A549 (cell line): Measurements from ENCODE around the gene PSMA2. TPM values are rescaled to one million over a fixed set of nuclear protein-coding genes. Genes with fewer than 3 reads are reported as not detected.

Experiments
- ATAC-seq, 2 experiments: fragments of 200-7000 bp in 1 of 2; fragments of >200 bp in 1 of 2; cut with Nextera tagmentation in 1 of 2; cut with Tn5 transposase in 1 of 2; 3 replicates each; pipeline versions ENCODE4 v1.8.0 to v1.9.1; 2018 to 2020; ENCODE audit warnings: mild to moderate bottlenecking in 1 of 2, moderate library complexity in 1 of 2
- CTCF ChIA-PET: fragments of 300-600 bp; sonication (Branson Sonifier 250); formaldehyde crosslinking; extraction: SDS; loops from one replicate; lab custom pipeline; 2021; ENCODE audit warnings: antibody characterized with exemption, inconsistent platforms; lab: Yijun Ruan, JAX
- POLR2A ChIA-PET: fragments of 350-600 bp; formaldehyde crosslinking; extraction: SDS; loops from one replicate; lab custom pipeline; 2021; ENCODE audit warnings: antibody characterized with exemption, inconsistent platforms; lab: Yijun Ruan, JAX
- DNase-seq, 2 experiments: peaks; one replicate each; pipeline versions ENCODE4 v3.0.0 to v3.0.0-alpha.2; 2011 to 2016; ENCODE audit warnings: low read depth in 1 of 2, low spot score in 1 of 2
- FAIRE-seq: peaks from 2 replicates; lab custom pipeline; 2011; peaks lifted over from hg19 to GRCh38; lab: Jason Lieb, UNC
- H3K27ac ChIP-seq, 2 experiments: fragments of >200 bp; sonication (Bioruptor Twin); formaldehyde crosslinking; 3 replicates each; pipeline ENCODE4 v1.5.1; 2016 to 2017
- H3K4me1 ChIP-seq: fragments of >200 bp; sonication (Bioruptor Twin); formaldehyde crosslinking; 3 replicates; pipeline ENCODE4 v1.6.1; 2016
- H3K4me2 ChIP-seq: fragments of >200 bp; sonication (Bioruptor Twin); formaldehyde crosslinking; 3 replicates; pipeline ENCODE4 v1.6.1; 2016
- H3K4me3 ChIP-seq: fragments of >200 bp; sonication (Bioruptor Twin); formaldehyde crosslinking; 3 replicates; pipeline ENCODE4 v1.5.1; 2016
- H3K9me3 ChIP-seq: fragments of >200 bp; sonication (Bioruptor Twin); formaldehyde crosslinking; 3 replicates; pipeline ENCODE4 v1.6.1; 2016
- CBX2 ChIP-seq: fragments of 200-600 bp; sonication (generic); IDR thresholded peaks from 2 replicates; pipeline ENCODE4 v1.6.1; 2016; ENCODE audit warnings: low read depth, mild to moderate bottlenecking, borderline replicate concordance
- CEBPB ChIP-seq, 2 experiments: fragments of >200 bp in 1 of 2; sonication (Bioruptor Twin) in 1 of 2; formaldehyde crosslinking in 1 of 2; IDR thresholded peaks; 2 replicates each; pipeline ENCODE4 v1.6.1; 2012 to 2016
- CHD4 ChIP-seq: fragments of 200-600 bp; sonication (generic); IDR thresholded peaks from 2 replicates; pipeline ENCODE4 v1.6.1; 2016; ENCODE audit warnings: antibody characterized with exemption, mild to moderate bottlenecking, borderline replicate concordance
- ESRRA ChIP-seq: fragments of 150-350 bp; IDR thresholded peaks from 2 replicates; pipeline ENCODE4 v1.6.1; 2014; ENCODE audit warnings: mild to moderate bottlenecking, low read length, borderline replicate concordance
- FOSB ChIP-seq: fragments of 250-450 bp; sonication (Bioruptor Pico); IDR thresholded peaks from 2 replicates; pipeline ENCODE4 v1.5.0; 2020; ENCODE audit warnings: mild to moderate bottlenecking, moderate library complexity
- HDAC2 ChIP-seq: fragments of 200-600 bp; sonication (generic); IDR thresholded peaks from 2 replicates; pipeline ENCODE4 v1.6.1; 2016
- HOXB13 ChIP-seq: fragments of 250-450 bp; sonication (Bioruptor Pico); IDR thresholded peaks from 2 replicates; pipeline ENCODE4 v1.5.0; 2020; ENCODE audit warnings: low read depth, mild to moderate bottlenecking, moderate library complexity
- JUN ChIP-seq, 2 experiments: fragments of >200 bp; sonication (Bioruptor Twin); formaldehyde crosslinking; IDR thresholded peaks; 2 replicates in 1 of 2; 3 replicates in 1 of 2; pipeline ENCODE4 v1.6.1; 2016 to 2017
- KDM1A ChIP-seq: fragments of 200-600 bp; sonication (generic); IDR thresholded peaks from 2 replicates; pipeline ENCODE4 v1.6.1; 2016; ENCODE audit warnings: low read depth, mild to moderate bottlenecking
- KDM5A ChIP-seq: fragments of 200-600 bp; sonication (generic); IDR thresholded peaks from 2 replicates; pipeline ENCODE4 v1.6.1; 2016; ENCODE audit warnings: antibody characterized with exemption, mild to moderate bottlenecking
- MAFK ChIP-seq: fragments of 450-650 bp; IDR thresholded peaks from 2 replicates; pipeline ENCODE4 v1.6.1; 2014; ENCODE audit not compliant: partially characterized antibody
- NFE2L2 ChIP-seq: fragments of 150-350 bp; conservative IDR thresholded peaks from 2 replicates; pipeline ENCODE4 v1.6.1; 2014; ENCODE audit warnings: low read length
- PHF8 ChIP-seq: fragments of 200-600 bp; sonication (generic); IDR thresholded peaks from 2 replicates; pipeline ENCODE4 v1.6.1; 2016; ENCODE audit warnings: low read depth, mild to moderate bottlenecking, antibody characterized with exemption, moderate library complexity, borderline replicate concordance
- POLR2A ChIP-seq: IDR thresholded peaks from 2 replicates; pipeline ENCODE4 v1.6.1; 2012; ENCODE audit warnings: mild to moderate bottlenecking, low read length
- RARB ChIP-seq: fragments of 250-450 bp; sonication (Bioruptor Pico); IDR thresholded peaks from 2 replicates; pipeline ENCODE4 v1.8.0; 2021; ENCODE audit warnings: mild to moderate bottlenecking, moderate library complexity
- RCOR1 ChIP-seq: fragments of 150-350 bp; IDR thresholded peaks from 2 replicates; pipeline ENCODE4 v1.6.1; 2014; ENCODE audit warnings: antibody characterized with exemption, low read length, low read depth
- RFX5 ChIP-seq: fragments of 450-650 bp; IDR thresholded peaks from 2 replicates; pipeline ENCODE4 v1.7.1; 2014; ENCODE audit warnings: antibody characterized with exemption, mild to moderate bottlenecking, moderate library complexity
- RNF2 ChIP-seq: fragments of 200-600 bp; sonication (generic); IDR thresholded peaks from 2 replicates; pipeline ENCODE4 v1.6.1; 2016; ENCODE audit warnings: low read depth, mild to moderate bottlenecking, antibody characterized with exemption, moderate library complexity, borderline replicate concordance
- ZFP36 ChIP-seq: fragments of 450-650 bp; IDR thresholded peaks from 2 replicates; pipeline ENCODE4 v1.6.1; 2014; ENCODE audit warnings: borderline replicate concordance; ENCODE audit not compliant: partially characterized antibody
- ZNF302 ChIP-seq: fragments of 250-450 bp; sonication (Bioruptor Pico); IDR thresholded peaks from 2 replicates; pipeline ENCODE4 v1.9.0; 2021; ENCODE audit warnings: inconsistent platforms, mild to moderate bottlenecking, moderate library complexity
- WGBS: methylation state at CpG from one replicate; pipeline ENCODE4 v1.1.6; 2017; ENCODE audit errors: missing lambda C conversion rate; 5-methylcytosine and 5-hydroxymethylcytosine counted together
- polyA plus RNA-seq, 4 experiments: library from polyadenylated mRNA; depleted of rRNA in 3 of 4; stranded (reverse); fragments of >200 nt; fragmentation: RNase III in 1 of 4; extraction: RNeasy Plus Mini Kit Qiagen cat#74134 plus additional on column Dnase treatment in 1 of 4; gene quantifications; 2 replicates in 3 of 4; 3 replicates in 1 of 4; pipeline ENCODE4 v1.2.3, GENCODE V29; 2011 to 2017
- TF ChIP-seq, protein P1 (sequence below): IDR thresholded peaks from 2 replicates; pipeline ENCODE4 v1.6.1; 2012; ENCODE audit warnings: low read depth, borderline replicate concordance
- TF ChIP-seq, protein P2 (sequence below): IDR thresholded peaks from 2 replicates; pipeline ENCODE4 v1.6.1; 2012
- TF ChIP-seq, protein P3 (sequence below): fragments of >200 bp; sonication (Bioruptor Twin); formaldehyde crosslinking; IDR thresholded peaks from 3 replicates; pipeline ENCODE4 v1.5.1; 2016
- TF ChIP-seq, protein P4 (sequence below): IDR thresholded peaks from 2 replicates; pipeline ENCODE4 v1.6.1; 2012

Gene PSMA2
- polyA plus RNA-seq, 2 of the 4 experiments (the other 2 are of a cell fraction) = 188 to 324 TPM

DNA sequence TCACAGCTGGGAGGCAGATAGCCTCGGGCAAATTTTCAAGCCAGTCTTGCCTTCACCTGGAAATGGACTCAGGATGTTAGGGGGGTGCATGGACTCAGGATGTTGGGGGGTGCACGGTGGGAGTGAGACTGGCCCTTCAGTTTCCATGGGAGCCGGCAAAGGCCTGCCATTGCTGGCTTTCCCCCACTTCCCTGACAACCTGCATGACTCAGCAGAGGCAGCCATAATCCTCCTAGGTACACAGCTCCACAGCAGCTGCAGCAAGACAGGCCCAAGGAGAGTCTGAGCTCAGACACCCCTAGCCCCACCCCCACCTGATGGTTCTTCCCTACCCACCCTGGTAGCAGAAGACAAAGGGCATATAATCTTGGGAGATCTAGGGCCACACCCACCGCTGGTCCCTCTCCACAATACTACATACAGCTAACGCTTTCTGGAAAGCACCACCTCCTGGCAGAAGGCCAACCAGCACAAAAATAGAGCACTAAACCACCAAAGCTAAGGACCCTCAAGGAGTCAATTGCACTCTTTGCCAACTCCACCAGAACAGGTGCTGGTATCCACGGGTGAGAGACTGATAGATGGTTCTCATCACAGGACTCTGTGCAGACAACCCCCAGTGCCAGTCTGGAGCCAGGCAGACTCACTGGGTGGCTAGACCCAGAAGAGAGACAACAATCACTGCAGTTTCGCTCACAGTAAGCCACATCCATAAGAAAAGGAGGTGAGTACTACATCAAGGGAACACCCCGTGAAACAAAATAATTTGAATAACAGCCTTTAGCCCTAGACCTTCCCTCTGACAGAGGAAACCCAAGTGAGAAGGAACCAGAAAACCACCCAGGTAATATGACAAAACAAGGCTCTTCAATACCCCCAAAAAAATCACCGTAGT is 38.4 kb downstream of the PSMA2 start:
- Histone ChIP-seq H3K4me1 (peaks cover 6% of the 10 kb centered on the region; the same call in 1 of the 3 replicates), H3K9me3 (peaks cover 13% of the 10 kb centered on the region; the same call in 1 of the 3 replicates), H3K4me2 (no peak overlapping the region), H3K27ac (peak overlapping the region in 1 of 2 experiments; percentile 56; a peak in 2 of 6 replicates), H3K4me3 (no peak overlapping the region)
- WGBS = 80% methylated on average over 8 of the region's 9 CpGs
- ChIA-PET POLR2A (no interaction called here), CTCF (interaction anchor here (0.7 to 1.1 kb wide), 3 partner anchors 13 to 953 kb away, joined by 3 to 5 read pairs (median 4); no protein-coding TSS in a partner anchor)
- FAIRE-seq = no peak
- no peak for ATAC-seq
- no peak for DNase-seq
- TF ChIP-seq PHF8 (no peak), ZNF302 (CRISPR knock-in tag) (no peak), CBX2 (no peak), RNF2 (no peak), JUN (IDR thresholded peaks at IDR 0.05) (no peak), RARB (CRISPR knock-in tag) (no peak), NFE2L2 (no peak), RCOR1 (no peak), ESRRA (no peak)
- TF ChIP-seq, protein P1, sequence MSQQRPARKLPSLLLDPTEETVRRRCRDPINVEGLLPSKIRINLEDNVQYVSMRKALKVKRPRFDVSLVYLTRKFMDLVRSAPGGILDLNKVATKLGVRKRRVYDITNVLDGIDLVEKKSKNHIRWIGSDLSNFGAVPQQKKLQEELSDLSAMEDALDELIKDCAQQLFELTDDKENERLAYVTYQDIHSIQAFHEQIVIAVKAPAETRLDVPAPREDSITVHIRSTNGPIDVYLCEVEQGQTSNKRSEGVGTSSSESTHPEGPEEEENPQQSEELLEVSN = no peak
- TF ChIP-seq, protein P2, sequence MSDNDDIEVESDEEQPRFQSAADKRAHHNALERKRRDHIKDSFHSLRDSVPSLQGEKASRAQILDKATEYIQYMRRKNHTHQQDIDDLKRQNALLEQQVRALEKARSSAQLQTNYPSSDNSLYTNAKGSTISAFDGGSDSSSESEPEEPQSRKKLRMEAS = no peak

DNA sequence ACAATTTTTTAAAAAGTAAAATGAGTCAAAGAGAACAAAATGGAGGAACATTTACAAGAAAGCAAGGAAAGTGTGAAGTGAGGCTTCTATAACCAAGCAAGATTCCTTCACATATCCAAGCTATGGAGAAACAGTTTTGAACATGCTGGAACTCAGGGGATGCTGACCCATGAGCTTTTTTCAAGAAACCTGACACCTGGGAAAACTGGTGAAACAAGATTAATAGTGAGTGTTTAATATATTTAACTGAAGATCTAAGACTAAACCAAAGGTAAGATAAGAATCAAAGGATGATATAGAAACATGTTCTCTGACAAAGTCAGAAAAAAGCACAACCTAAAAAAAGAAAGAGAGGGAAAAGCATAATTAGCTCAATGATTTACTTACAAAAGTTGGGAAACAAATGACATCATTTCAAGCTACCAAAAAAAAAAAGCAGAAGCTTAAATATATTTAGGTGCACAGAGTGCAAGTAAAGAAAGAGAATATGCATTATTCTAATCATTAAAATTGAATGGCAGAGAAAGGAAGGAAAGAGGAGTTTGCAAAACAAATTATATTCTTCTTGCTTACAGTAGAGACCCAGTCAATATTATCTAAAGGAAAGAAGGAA is 45.0 kb downstream of the PSMA2 start:
- FAIRE-seq = no peak
- DNase-seq = no peak
- TF ChIP-seq CHD4 (no peak), RCOR1 (no peak), ZFP36 (no peak), KDM5A (no peak), HDAC2 (no peak), HOXB13 (CRISPR knock-in tag) (no peak), KDM1A (no peak), RFX5 (no peak), POLR2A (no peak), CEBPB (IDR thresholded peaks at IDR 0.05) (no peak), FOSB (CRISPR knock-in tag) (no peak), MAFK (no peak)
- TF ChIP-seq, protein P3, sequence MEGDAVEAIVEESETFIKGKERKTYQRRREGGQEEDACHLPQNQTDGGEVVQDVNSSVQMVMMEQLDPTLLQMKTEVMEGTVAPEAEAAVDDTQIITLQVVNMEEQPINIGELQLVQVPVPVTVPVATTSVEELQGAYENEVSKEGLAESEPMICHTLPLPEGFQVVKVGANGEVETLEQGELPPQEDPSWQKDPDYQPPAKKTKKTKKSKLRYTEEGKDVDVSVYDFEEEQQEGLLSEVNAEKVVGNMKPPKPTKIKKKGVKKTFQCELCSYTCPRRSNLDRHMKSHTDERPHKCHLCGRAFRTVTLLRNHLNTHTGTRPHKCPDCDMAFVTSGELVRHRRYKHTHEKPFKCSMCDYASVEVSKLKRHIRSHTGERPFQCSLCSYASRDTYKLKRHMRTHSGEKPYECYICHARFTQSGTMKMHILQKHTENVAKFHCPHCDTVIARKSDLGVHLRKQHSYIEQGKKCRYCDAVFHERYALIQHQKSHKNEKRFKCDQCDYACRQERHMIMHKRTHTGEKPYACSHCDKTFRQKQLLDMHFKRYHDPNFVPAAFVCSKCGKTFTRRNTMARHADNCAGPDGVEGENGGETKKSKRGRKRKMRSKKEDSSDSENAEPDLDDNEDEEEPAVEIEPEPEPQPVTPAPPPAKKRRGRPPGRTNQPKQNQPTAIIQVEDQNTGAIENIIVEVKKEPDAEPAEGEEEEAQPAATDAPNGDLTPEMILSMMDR = no peak
- TF ChIP-seq, protein P4, sequence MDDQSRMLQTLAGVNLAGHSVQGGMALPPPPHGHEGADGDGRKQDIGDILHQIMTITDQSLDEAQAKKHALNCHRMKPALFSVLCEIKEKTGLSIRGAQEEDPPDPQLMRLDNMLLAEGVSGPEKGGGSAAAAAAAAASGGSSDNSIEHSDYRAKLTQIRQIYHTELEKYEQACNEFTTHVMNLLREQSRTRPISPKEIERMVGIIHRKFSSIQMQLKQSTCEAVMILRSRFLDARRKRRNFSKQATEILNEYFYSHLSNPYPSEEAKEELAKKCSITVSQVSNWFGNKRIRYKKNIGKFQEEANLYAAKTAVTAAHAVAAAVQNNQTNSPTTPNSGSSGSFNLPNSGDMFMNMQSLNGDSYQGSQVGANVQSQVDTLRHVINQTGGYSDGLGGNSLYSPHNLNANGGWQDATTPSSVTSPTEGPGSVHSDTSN = no peak
- TF ChIP-seq, protein P2 = no peak
- TF ChIP-seq, protein P1 = no peak
- TF ChIP-seq, all 56 proteins: peak for 0
- no peak overlapping the region; the same call in 2 of the 3 replicates for H3K4me3 ChIP-seq
- no peak for ATAC-seq
- POLR2A ChIA-PET = interaction anchor here (0.6 kb wide), 1 partner anchor 544 kb away, joined by 3 read pairs; no protein-coding TSS in a partner anchor
- H3K27ac ChIP-seq = no peak overlapping the region
- CTCF ChIA-PET = interaction anchor here (0.8 to 1.7 kb wide), 9 partner anchors 9 to 946 kb away, joined by 3 to 10 read pairs (median 3); no protein-coding TSS in a partner anchor
- no peaks in the 10 kb centered on the region for H3K9me3 ChIP-seq
- H3K4me2 ChIP-seq = peak overlapping the region; percentile 76; the same call in 2 of the 3 replicates
- H3K4me1 ChIP-seq = peaks cover 17% of the 10 kb centered on the region; the same call in 2 of the 3 replicates
